ENCODE results near the gene AIF1L. TPM values are rescaled to one million over a fixed set of nuclear protein-coding genes. Genes with fewer than 3 reads are reported as not detected.

AIF1L gene
- total RNA-seq, 4 donors from 2014 or later, result 42.9 to 55.9 (median 50.0) TPM

GRCh38 chr9:131165523-131165922 is 69.2 kb downstream of the AIF1L start:
- DNase-seq (ENCODE audit: low spot score in 2 of 2), result no peak
- Histone ChIP-seq H3K36me3 (peaks cover 0 to 88% (median 13%) of the 10 kb centered on the region in 3 donors), H3K4me1 (no peaks in the 10 kb centered on the region), H3K4me3 (no peak overlapping the region), H3K9me3 (no peaks in the 10 kb centered on the region), H3K27ac (no peak overlapping the region), H3K27me3 (no peaks in the 10 kb centered on the region)
- TF ChIP-seq POLR2A (IDR thresholded peaks at IDR 0.05) (no peak), EP300 (IDR thresholded peaks at IDR 0.05) (no peak), CTCF (IDR thresholded peaks at IDR 0.05) (no peak)

GRCh38 chr9:131167146-131167692 is 70.9 kb downstream of the AIF1L start:
- Histone ChIP-seq H3K27me3 (no peaks in the 10 kb centered on the region), H3K27ac (no peak overlapping the region), H3K4me3 (no peak overlapping the region), H3K36me3 (peaks cover 0 to 79% (median 13%) of the 10 kb centered on the region in 3 donors), H3K4me1 (no peaks in the 10 kb centered on the region), H3K9me3 (no peaks in the 10 kb centered on the region)
- TF ChIP-seq CTCF (IDR thresholded peaks at IDR 0.05), result no peak
- 43 to 45% methylated on average over 6 of the region's 6 CpGs for WGBS, 2 donors
- no peak for DNase-seq (ENCODE audit: low spot score in 2 of 2)

- Histone ChIP-seq H3K27ac (no peak overlapping the region), H3K36me3 (peaks cover 0 to 72% (median 10%) of the 10 kb centered on the region in 3 donors), H3K4me3 (no peak overlapping the region), H3K9me3 (no peaks in the 10 kb centered on the region), H3K27me3 (no peaks in the 10 kb centered on the region), H3K4me1 (no peaks in the 10 kb centered on the region)
- DNase-seq (ENCODE audit: low spot score in 2 of 2), result no peak
- WGBS, 2 donors, result 82 to 91% methylated on average over 4 of the region's 4 CpGs
- TF ChIP-seq EP300 (IDR thresholded peaks at IDR 0.05) (no peak), CTCF (IDR thresholded peaks at IDR 0.05) (no peak), POLR2A (IDR thresholded peaks at IDR 0.05) (no peak)
Measured at GRCh38 chr9:131167936-131168335, 71.6 kb downstream of the AIF1L start.

- Histone ChIP-seq H3K4me3 (no peak overlapping the region), H3K9me3 (no peaks in the 10 kb centered on the region), H3K27me3 (no peaks in the 10 kb centered on the region), H3K27ac (no peak overlapping the region), H3K4me1 (no peaks in the 10 kb centered on the region), H3K36me3 (peaks cover 0 to 63% (median 6%) of the 10 kb centered on the region in 3 donors)
- TF ChIP-seq CTCF (IDR thresholded peaks at IDR 0.05) (no peak), EP300 (IDR thresholded peaks at IDR 0.05) (no peak), POLR2A (IDR thresholded peaks at IDR 0.05) (no peak)
- DNase-seq (ENCODE audit: low spot score in 2 of 2), result no peak
- WGBS, 2 donors, result 89 to 90% methylated on average over 7 of the region's 7 CpGs
Measured at GRCh38 chr9:131169563-131170240, 73.4 kb downstream of the AIF1L start.

Small RNAs within 50 kb of the gene (small RNA-seq; reads per million reads assigned to genes)
- gene RNU6-881P, result not detected

Other genes starting within 250 kb of the AIF1L start
- not detected for gene QRFP, start 199.7 kb upstream of the AIF1L start, total RNA-seq
- not detected for gene FIBCD1, start 157.3 kb upstream of the AIF1L start, total RNA-seq
- 1 to 10 TPM in 1 of 4 donors, under 1 TPM in 1, not detected in 2; 0.21 to 1.6 TPM for gene LAMC3, start 87.4 kb upstream of the AIF1L start, total RNA-seq
- gene NUP214, start 29.1 kb downstream of the AIF1L start, total RNA-seq, result 10 to 100 TPM; 39.8 to 94.2 (median 70.2) TPM
- 1 to 10 TPM; 2.5 to 4.8 (median 4.2) TPM for gene FAM78A, start 180.0 kb downstream of the AIF1L start, total RNA-seq
- gene PLPP7, start 193.2 kb downstream of the AIF1L start, total RNA-seq, result 10 to 100 TPM; 14.4 to 24.6 (median 21.5) TPM